Endothelial cell of umbilical vein (primary cell): ENCODE measurements around the gene PTPN9. TPM values are rescaled to one million over a fixed set of nuclear protein-coding genes. Genes with fewer than 3 reads are reported as not detected.
A peak's percentile ranks its signal among the peaks of the same experiment; 100 is the strongest.

Source experiments
- BruUV-seq: library from RNA; stranded (reverse); fragments of 400-500 nt; replicated peaks from 2 replicates; lab custom pipeline; 2021; lab: Mats Ljungman, UMichigan
- CTCF ChIA-PET: fragments of 300-600, 350-600 bp; sonication (Branson Sonifier 250); formaldehyde crosslinking; loops from one replicate; lab custom pipeline; 2021; ENCODE audit warnings: antibody characterized with exemption, inconsistent platforms; lab: Charles Lee
- POLR2A ChIA-PET: fragments of 300-600, 350-600 bp; sonication (Branson Sonifier 250); formaldehyde crosslinking; loops from one replicate; lab custom pipeline; 2021; ENCODE audit warnings: antibody characterized with exemption, inconsistent platforms; lab: Charles Lee
- DNase-seq: peaks from one replicate; pipeline ENCODE4 v3.0.0-alpha.2; 2011; ENCODE audit warnings: low read depth, low spot score
- FAIRE-seq: peaks from 2 replicates; lab custom pipeline; 2011; peaks lifted over from hg19 to GRCh38; lab: Jason Lieb, UNC
- H2AFZ ChIP-seq: 2 replicates; pipeline ENCODE4 v1.6.0; 2012; ENCODE audit warnings: low read depth, low read length, control low read depth, inconsistent platforms
- H3K27ac ChIP-seq: 2 replicates; pipeline ENCODE4 v1.5.1; 2011; ENCODE audit warnings: low read depth, mild to moderate bottlenecking, control low read depth, low read length, moderate library complexity; ENCODE audit not compliant: insufficient read depth
- H3K27me3 ChIP-seq, 2 experiments: 2 replicates each; pipeline versions ENCODE4 v1.6.0 to v1.6.1; 2011; ENCODE audit warnings: low read length in 2 of 2, mixed read lengths in 1 of 2; ENCODE audit not compliant: control insufficient read depth in 2 of 2, insufficient read depth in 2 of 2
- H3K36me3 ChIP-seq, 2 experiments: 2 replicates in 1 of 2; 3 replicates in 1 of 2; pipeline ENCODE4 v1.5.1; 2011; ENCODE audit warnings: low read length in 2 of 2, mild to moderate bottlenecking in 1 of 2, moderate library complexity in 1 of 2; ENCODE audit not compliant: control insufficient read depth in 2 of 2, insufficient read depth in 2 of 2; ENCODE audit errors: extremely low read depth in 1 of 2
- H3K4me1 ChIP-seq: 3 replicates; pipeline ENCODE4 v1.5.1; 2011; ENCODE audit warnings: mild to moderate bottlenecking, low read length; ENCODE audit not compliant: control insufficient read depth, insufficient read depth; ENCODE audit errors: extremely low read depth
- H3K4me2 ChIP-seq: 2 replicates; pipeline ENCODE4 v1.6.1; 2011; ENCODE audit warnings: low read length, control low read depth, mixed read lengths; ENCODE audit not compliant: insufficient read depth
- H3K4me3 ChIP-seq, 3 experiments: fragments of 200-600 bp in 1 of 3; sonication (generic), shearing (Covaris generic) in 1 of 3; replicated peaks in 1 of 3; 2 replicates each; pipeline ENCODE4 v1.5.1; 2011 to 2016; ENCODE audit warnings: control low read depth in 3 of 3, low read length in 3 of 3, mild to moderate bottlenecking in 2 of 3, inconsistent platforms in 1 of 3, low read depth in 1 of 3, moderate library complexity in 1 of 3; ENCODE audit not compliant: insufficient read depth in 1 of 3
- H3K79me2 ChIP-seq: 2 replicates; pipeline ENCODE4 v1.6.0; 2012; ENCODE audit warnings: low read length, inconsistent platforms; ENCODE audit not compliant: control insufficient read depth, insufficient read depth
- H3K9ac ChIP-seq: replicated peaks from 2 replicates; pipeline ENCODE3; 2011; ENCODE audit warnings: low read length, control low read depth; ENCODE audit not compliant: insufficient read depth; ENCODE audit errors: extremely low read depth
- H3K9me1 ChIP-seq: replicated peaks from 3 replicates; pipeline ENCODE4 v1.6.0; 2011; ENCODE audit warnings: mild to moderate bottlenecking, low read length; ENCODE audit not compliant: control insufficient read depth, insufficient read depth; ENCODE audit errors: extremely low read depth
- H3K9me3 ChIP-seq: replicated peaks from 2 replicates; pipeline ENCODE4 v1.5.1; 2012; ENCODE audit warnings: low read length, inconsistent platforms; ENCODE audit not compliant: control insufficient read depth, insufficient read depth
- H4K20me1 ChIP-seq: replicated peaks from 2 replicates; pipeline ENCODE3; 2011; ENCODE audit warnings: mild to moderate bottlenecking, low read length; ENCODE audit not compliant: control insufficient read depth, insufficient read depth; ENCODE audit errors: extremely low read depth
- EZH2 ChIP-seq: IDR thresholded peaks from 2 replicates; pipeline ENCODE4 v1.6.1; 2012; ENCODE audit warnings: borderline replicate concordance, low read depth, mild to moderate bottlenecking, moderate library complexity, low read length, inconsistent platforms; ENCODE audit not compliant: severe bottlenecking
- FOS ChIP-seq: IDR thresholded peaks from 2 replicates; pipeline ENCODE4 v1.6.1; 2011; ENCODE audit warnings: mild to moderate bottlenecking, low read length, moderate library complexity, borderline replicate concordance; ENCODE audit not compliant: insufficient read depth
- GATA2 ChIP-seq: IDR thresholded peaks from 2 replicates; pipeline ENCODE4 v1.7.0; 2011; ENCODE audit warnings: low read depth, mild to moderate bottlenecking, moderate library complexity, mixed read lengths, low read length; ENCODE audit not compliant: insufficient read length, insufficient read depth
- JUN ChIP-seq: IDR thresholded peaks from 2 replicates; pipeline ENCODE4 v1.6.1; 2011; ENCODE audit warnings: borderline replicate concordance, low read depth; ENCODE audit not compliant: insufficient read length, insufficient read depth
- MYC ChIP-seq: IDR thresholded peaks from one replicate; pipeline ENCODE4 v1.6.1; 2011; ENCODE audit warnings: mild to moderate bottlenecking, low read depth, low read length
- POLR2A ChIP-seq: IDR thresholded peaks from 2 replicates; pipeline ENCODE4 v1.6.1; 2012; ENCODE audit warnings: low read depth, mild to moderate bottlenecking, control low read depth, low read length
- POLR2AphosphoS5 ChIP-seq: IDR thresholded peaks from 2 replicates; pipeline ENCODE4 v1.6.1; 2012; ENCODE audit warnings: low read depth, mild to moderate bottlenecking, control low read depth, low read length, moderate library complexity; ENCODE audit not compliant: insufficient read depth
- dilution Hi-C: fragments of 300-500 bp; cut with MboI; formaldehyde crosslinking; loops from one replicate; pipeline ENCODE4 v1.15.0; 2019; ENCODE audit warnings: low sequenced_read_pairs; ENCODE audit not compliant: extremely low pct_ligation_motif_present
- intact Hi-C: fragments of 100-400 bp; cut with micrococcal nuclease; formaldehyde crosslinking; loops from one replicate; pipeline ENCODE4 v1.10.0; 2022
- polyA plus RNA-seq, 4 experiments: library from polyadenylated mRNA; depleted of rRNA in 3 of 4; stranded (reverse) in 3 of 4; unstranded in 1 of 4; fragments of >200 nt; gene quantifications; 2 replicates each; pipeline versions ENCODE4 v1.2.1 to v1.2.3, GENCODE V29; 2011 to 2012; ENCODE audit warnings: missing spikeins in 1 of 4
- total RNA-seq: library from RNA; stranded (reverse); gene quantifications from 2 replicates; pipeline ENCODE4 v1.2.3, GENCODE V29; 2021
- TF ChIP-seq, protein P1 (sequence below), 2 donors: IDR thresholded peaks; 1 replicate in 1 of 2; 2 replicates in 1 of 2; pipeline ENCODE4 v1.5.1; 2011; ENCODE audit warnings: low read length in 2 of 2, mild to moderate bottlenecking in 2 of 2, moderate library complexity in 2 of 2, control low read depth in 1 of 2, inconsistent platforms in 1 of 2, low read depth in 1 of 2; ENCODE audit not compliant: insufficient read depth in 1 of 2; ENCODE audit errors: extremely low read depth in 1 of 2
- TF ChIP-seq, protein P2 (sequence below): IDR thresholded peaks from 2 replicates; pipeline ENCODE4 v1.6.1; 2011; ENCODE audit not compliant: insufficient read depth, insufficient read length

The PTPN9 gene
- total and polyA plus RNA-seq, 2 donors (not counting 3 experiments of a cell fraction or from before 2014, with no cell fraction given), result 31.4 to 37.2 TPM

DNA sequence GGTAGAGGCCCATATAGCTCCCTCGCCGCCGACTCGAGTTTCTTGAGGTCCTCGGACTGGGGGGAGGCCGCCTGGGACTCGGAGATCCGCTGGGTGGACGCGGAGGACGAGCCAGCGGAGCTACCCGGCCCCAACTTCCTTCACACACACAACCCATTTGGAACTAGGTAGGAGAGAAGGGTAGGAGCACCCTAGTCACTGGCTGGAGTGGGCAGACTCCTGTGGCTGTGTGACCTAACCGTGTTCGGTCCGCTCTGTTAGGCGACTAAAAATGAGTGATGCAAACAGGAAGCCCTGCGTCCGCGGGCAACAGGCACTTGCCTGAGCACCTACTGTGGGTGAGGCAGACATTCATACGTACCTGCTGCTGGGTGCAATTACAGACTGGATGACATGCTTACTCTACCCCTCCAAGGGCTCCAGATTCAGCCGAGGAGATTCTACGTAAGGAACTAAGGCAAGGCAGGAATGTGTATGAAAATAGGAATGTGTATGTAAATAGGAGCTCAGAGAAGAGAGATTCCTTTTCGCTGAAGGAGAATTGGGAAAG is 123.1 kb downstream of the PTPN9 start:
- CTCF ChIA-PET, result interaction anchor here (0.7 to 3.4 kb wide), 12 partner anchors 11 to 427 kb away, joined by 3 to 18 read pairs (median 4); partner anchors contain the start of genes MAN2C1 and PTPN9
- Histone ChIP-seq H4K20me1 (no peaks in the 10 kb centered on the region), H2AFZ (peak overlapping the region; percentile 87), H3K9me3 (no peaks in the 10 kb centered on the region), H3K4me1 (peaks cover 20% of the 10 kb centered on the region), H3K4me3 (peak overlapping the region; percentile 61 to 93 (median 71)), H3K4me2 (peak overlapping the region; percentile 78), H3K27me3 (no peaks in the 10 kb centered on the region), H3K79me2 (peaks cover 2% of the 10 kb centered on the region), H3K27ac (peak overlapping the region; percentile 58), H3K36me3 (no peaks in the 10 kb centered on the region), H3K9ac (peak overlapping the region; percentile 86), H3K9me1 (no peaks in the 10 kb centered on the region)
- intact Hi-C loops, result loop anchor here (1.0 to 2.0 kb wide), 3 partner anchors 77 to 227 kb away; partner anchors contain the start of gene PTPN9
- dilution Hi-C loops, result loop anchor here (25.0 kb wide), 1 partner anchor 131 kb away; the partner anchor contains the start of gene PTPN9
- DNase-seq (peak; percentile 63), FAIRE-seq (no peak)
- BruUV-seq, result no TSS peak
- TF ChIP-seq POLR2A (no peak), POLR2AphosphoS5 (no peak), GATA2 (no peak), EZH2 (no peak), JUN (no peak), FOS (no peak), MYC (no peak)
- TF ChIP-seq, protein P1, sequence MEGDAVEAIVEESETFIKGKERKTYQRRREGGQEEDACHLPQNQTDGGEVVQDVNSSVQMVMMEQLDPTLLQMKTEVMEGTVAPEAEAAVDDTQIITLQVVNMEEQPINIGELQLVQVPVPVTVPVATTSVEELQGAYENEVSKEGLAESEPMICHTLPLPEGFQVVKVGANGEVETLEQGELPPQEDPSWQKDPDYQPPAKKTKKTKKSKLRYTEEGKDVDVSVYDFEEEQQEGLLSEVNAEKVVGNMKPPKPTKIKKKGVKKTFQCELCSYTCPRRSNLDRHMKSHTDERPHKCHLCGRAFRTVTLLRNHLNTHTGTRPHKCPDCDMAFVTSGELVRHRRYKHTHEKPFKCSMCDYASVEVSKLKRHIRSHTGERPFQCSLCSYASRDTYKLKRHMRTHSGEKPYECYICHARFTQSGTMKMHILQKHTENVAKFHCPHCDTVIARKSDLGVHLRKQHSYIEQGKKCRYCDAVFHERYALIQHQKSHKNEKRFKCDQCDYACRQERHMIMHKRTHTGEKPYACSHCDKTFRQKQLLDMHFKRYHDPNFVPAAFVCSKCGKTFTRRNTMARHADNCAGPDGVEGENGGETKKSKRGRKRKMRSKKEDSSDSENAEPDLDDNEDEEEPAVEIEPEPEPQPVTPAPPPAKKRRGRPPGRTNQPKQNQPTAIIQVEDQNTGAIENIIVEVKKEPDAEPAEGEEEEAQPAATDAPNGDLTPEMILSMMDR (IDR thresholded peaks at IDR 0.05; ENCODE audit: extremely low read depth in 1 of 2, insufficient read depth in 1 of 2, low read depth in 1 of 2, low read length in 2 of 2), result no peak
- TF ChIP-seq, protein P2, sequence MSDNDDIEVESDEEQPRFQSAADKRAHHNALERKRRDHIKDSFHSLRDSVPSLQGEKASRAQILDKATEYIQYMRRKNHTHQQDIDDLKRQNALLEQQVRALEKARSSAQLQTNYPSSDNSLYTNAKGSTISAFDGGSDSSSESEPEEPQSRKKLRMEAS, result no peak
- POLR2A ChIA-PET, result no interaction called here
